Psoas muscle (tissue), 7 donors: ENCODE results near the gene RAB9A. TPM values are rescaled to one million over a fixed set of nuclear protein-coding genes. Genes with fewer than 3 reads are reported as not detected.

ENCODE experiments used
- polyA plus RNA-seq, 3 donors: library from polyadenylated mRNA; stranded (reverse); fragments of 200-250 nt; gene quantifications; one replicate each; pipeline ENCODE4 v1.2.3, GENCODE V29; 2013
- total RNA-seq, 4 donors: library from RNA; stranded (reverse); fragmentation: NEBNext Ultra II Directional in 2 of 4; extraction: Animal tissue kit (Norgen Biotek cat#: 25700) in 2 of 4; gene quantifications; one replicate each; pipeline versions ENCODE4 v1.2.1 to v1.2.4, GENCODE V29; 2021 to 2023
- donor health status: healthy with polysubstance abuse.
- donor health status: DM: no; HTN: no; CAD: no; lungs with moderate emphysema.
- donor health status: Bipolar disorder and iron deficiency.
- donor health status: healthy.
- donor health status: DM: no; HTN: no; CAD: no.
- donor health status: DM: no; HTN: no; CAD: no.
- donor health status: DM: yes; HTN: yes; CAD: no.

The RAB9A gene
- total and polyA plus RNA-seq, 7 donors: 13.0 to 25.4 (median 14.8) TPM

Other genes with a start within 250 kb of the RAB9A start
- under 1 TPM in 1 of 4 donors, not detected in 3; 0.17 TPM for gene EGFL6, start 119.5 kb upstream of the RAB9A start, total RNA-seq
- not detected for gene EGFL6, start 119.5 kb upstream of the RAB9A start, polyA plus RNA-seq
- gene TCEANC, start 36.0 kb upstream of the RAB9A start, total RNA-seq: 1 to 10 TPM; 3.5 to 5.2 (median 4.1) TPM
- 1 to 10 TPM in 2 of 3 donors, under 1 TPM in 1; 0.95 to 2.5 (median 2.2) TPM for gene TCEANC, start 36.0 kb upstream of the RAB9A start, polyA plus RNA-seq
- gene TRAPPC2, start 45.5 kb downstream of the RAB9A start, total RNA-seq: 1 to 10 TPM; 3.4 to 6.3 (median 5.0) TPM
- 1 to 10 TPM; 2.1 to 4.7 (median 3.9) TPM for gene TRAPPC2, start 45.5 kb downstream of the RAB9A start, polyA plus RNA-seq
- 1 to 10 TPM; 7.2 to 8.2 (median 7.8) TPM for gene OFD1, start 45.6 kb downstream of the RAB9A start, total RNA-seq
- gene OFD1, start 45.6 kb downstream of the RAB9A start, polyA plus RNA-seq: 1 to 10 TPM; 3.3 to 9.5 (median 8.4) TPM
- 1 to 10 TPM; 1.6 to 3.9 (median 3.0) TPM for gene GPM6B, start 128.0 kb downstream of the RAB9A start, total RNA-seq
- 1 to 10 TPM; 1.1 to 3.0 (median 2.4) TPM for gene GPM6B, start 128.0 kb downstream of the RAB9A start, polyA plus RNA-seq